SK-N-SH (cell line): ENCODE measurements around the gene UBE3D. TPM values are rescaled to one million over a fixed set of nuclear protein-coding genes. Genes with fewer than 3 reads are reported as not detected.
A peak's percentile ranks its signal among the peaks of the same experiment; 100 is the strongest.

Experiments used
- CTCF ChIA-PET: fragments of 300-600, 350-600 bp; formaldehyde crosslinking; extraction: SDS; loops from one replicate; lab custom pipeline; 2021; lab: Yijun Ruan, JAX
- POLR2A ChIA-PET: fragments of 350-600 bp; sonication (Branson Sonifier 250); formaldehyde crosslinking; extraction: SDS; loops from one replicate; lab custom pipeline; 2020; ENCODE audit warnings: antibody characterized with exemption, inconsistent platforms; lab: Yijun Ruan, JAX
- DNase-seq: peaks from one replicate; pipeline ENCODE4 v3.0.0; 2012
- H2AFZ ChIP-seq: fragments of 200-600 bp; sonication (generic); 2 replicates; pipeline ENCODE4 v1.8.1; 2016; ENCODE audit warnings: antibody characterized with exemption, mild to moderate bottlenecking, low read depth
- H3F3A ChIP-seq: fragments of 200-600 bp; sonication (generic); replicated peaks from 2 replicates; pipeline ENCODE3; 2016; ENCODE audit warnings: antibody characterized with exemption, mild to moderate bottlenecking; ENCODE audit not compliant: insufficient read depth
- H3K27ac ChIP-seq, 2 experiments: fragments of 200-500 bp in 1 of 2; fragments of 200-600 bp in 1 of 2; sonication (Bioruptor generic) in 1 of 2; sonication (generic), shearing (Covaris generic) in 1 of 2; 2 replicates each; pipeline versions ENCODE4 v1.5.1 to v1.6.1; 2014 to 2016; ENCODE audit warnings: low read depth in 2 of 2, inconsistent platforms in 1 of 2, low read length in 1 of 2, mild to moderate bottlenecking in 1 of 2, mixed read lengths in 1 of 2
- H3K27me3 ChIP-seq: fragments of 200-600 bp; sonication (generic), shearing (Covaris generic); 2 replicates; pipeline ENCODE4 v1.6.1; 2016; ENCODE audit warnings: mixed run types; ENCODE audit not compliant: insufficient read depth
- H3K36me3 ChIP-seq, 2 experiments: fragments of 200-500 bp in 1 of 2; fragments of 200-600 bp in 1 of 2; sonication (Bioruptor generic) in 1 of 2; sonication (generic) in 1 of 2; replicated peaks in 1 of 2; 2 replicates each; pipeline versions ENCODE3 to v1.5.1; 2014 to 2016; ENCODE audit warnings: low read length in 1 of 2, mild to moderate bottlenecking in 1 of 2; ENCODE audit not compliant: insufficient read depth in 2 of 2, control insufficient read depth in 1 of 2
- H3K4me1 ChIP-seq, 2 experiments: fragments of 200-500 bp in 1 of 2; fragments of 200-600 bp in 1 of 2; sonication (Bioruptor generic) in 1 of 2; sonication (generic), shearing (Covaris generic) in 1 of 2; 2 replicates each; pipeline versions ENCODE4 v1.5.1 to v1.6.1; 2014 to 2016; ENCODE audit warnings: low read depth in 1 of 2, low read length in 1 of 2, mixed run types in 1 of 2; ENCODE audit not compliant: insufficient read depth in 2 of 2, control insufficient read depth in 1 of 2
- H3K4me2 ChIP-seq: fragments of 200-600 bp; sonication (generic), shearing (Covaris generic); 2 replicates; pipeline ENCODE4 v1.6.1; 2017; ENCODE audit warnings: mixed run types
- H3K4me3 ChIP-seq, 2 experiments: fragments of 200-500 bp in 1 of 2; fragments of 200-600 bp in 1 of 2; sonication (Bioruptor generic) in 1 of 2; sonication (generic), shearing (Covaris generic) in 1 of 2; 2 replicates each; pipeline versions ENCODE4 v1.5.1 to v1.8.1; 2014 to 2016; ENCODE audit warnings: low read depth in 2 of 2, inconsistent platforms in 1 of 2, low read length in 1 of 2, mild to moderate bottlenecking in 1 of 2, mixed read lengths in 1 of 2, moderate library complexity in 1 of 2
- H3K79me2 ChIP-seq: fragments of 200-600 bp; sonication (generic); 2 replicates; pipeline ENCODE4 v1.8.1; 2017; ENCODE audit warnings: mild to moderate bottlenecking; ENCODE audit not compliant: insufficient read depth
- H3K9ac ChIP-seq: fragments of 200-600 bp; sonication (generic); 2 replicates; pipeline ENCODE4 v1.6.1; 2017; ENCODE audit warnings: mixed run types
- H3K9me2 ChIP-seq: fragments of 200-600 bp; sonication (generic); 2 replicates; pipeline ENCODE4 v1.6.1; 2017; ENCODE audit warnings: mixed run types
- H3K9me3 ChIP-seq: fragments of 200-600 bp; sonication (generic); 2 replicates; pipeline ENCODE4 v1.6.1; 2017; ENCODE audit warnings: mixed run types, mild to moderate bottlenecking, moderate library complexity
- H4K20me1 ChIP-seq: fragments of 200-600 bp; sonication (generic); 2 replicates; pipeline ENCODE4 v1.6.1; 2017; ENCODE audit warnings: mild to moderate bottlenecking, mixed run types; ENCODE audit not compliant: insufficient read depth
- EP300 ChIP-seq, 2 experiments: IDR thresholded peaks; 2 replicates each; pipeline versions ENCODE4 v1.4.0 to v1.6.1; 2012; ENCODE audit warnings: borderline replicate concordance in 1 of 2, low read depth in 1 of 2, low read length in 1 of 2
- EZH2phosphoT487 ChIP-seq: fragments of 200-600 bp; sonication (generic); IDR thresholded peaks from 2 replicates; pipeline ENCODE4 v1.6.1; 2017; ENCODE audit warnings: low read depth, mixed run types, mild to moderate bottlenecking, antibody characterized with exemption, moderate library complexity, borderline replicate concordance
- FOSL2 ChIP-seq: IDR thresholded peaks from 2 replicates; pipeline ENCODE4 v1.4.0; 2012; ENCODE audit warnings: low read depth, mild to moderate bottlenecking, moderate library complexity, borderline replicate concordance
- FOXM1 ChIP-seq: IDR thresholded peaks from 2 replicates; pipeline ENCODE4 v1.4.0; 2012; ENCODE audit warnings: low read depth, mild to moderate bottlenecking
- JUND ChIP-seq: IDR thresholded peaks from 2 replicates; pipeline ENCODE4 v1.4.0; 2012
- MEF2A ChIP-seq: IDR thresholded peaks from 2 replicates; pipeline ENCODE4 v1.4.0; 2012; ENCODE audit warnings: low read depth, borderline replicate concordance
- NRF1 ChIP-seq: IDR thresholded peaks from 2 replicates; pipeline ENCODE4 v1.6.1; 2012; ENCODE audit warnings: low read depth, mild to moderate bottlenecking, low read length
- RAD21 ChIP-seq: IDR thresholded peaks from 2 replicates; pipeline ENCODE4 v1.6.1; 2012; ENCODE audit warnings: mild to moderate bottlenecking, low read length
- TEAD4 ChIP-seq: IDR thresholded peaks from 2 replicates; pipeline ENCODE4 v1.4.0; 2012; ENCODE audit warnings: mild to moderate bottlenecking, borderline replicate concordance; ENCODE audit not compliant: insufficient read depth
- WGBS: methylation state at CpG from one replicate; pipeline ENCODE4 v1.1.6; 2017; ENCODE audit warnings: low lambda C conversion rate; 5-methylcytosine and 5-hydroxymethylcytosine counted together
- polyA plus RNA-seq, 3 experiments: library from polyadenylated mRNA; depleted of rRNA; stranded (reverse); fragments of >200 nt; gene quantifications; 2 replicates each; pipeline ENCODE4 v1.2.3, GENCODE V29; 2012
- TF ChIP-seq, protein P1 (sequence below): IDR thresholded peaks from 2 replicates; pipeline ENCODE4 v1.4.0; 2012; ENCODE audit warnings: low read depth, borderline replicate concordance
- TF ChIP-seq, protein P2 (sequence below): IDR thresholded peaks from 2 replicates; pipeline ENCODE4 v1.4.0; 2012; ENCODE audit warnings: low read depth, borderline replicate concordance

The UBE3D gene
- polyA plus RNA-seq, 1 of the 3 experiments (the other 2 are of a cell fraction) = 3.4 TPM

DNA sequence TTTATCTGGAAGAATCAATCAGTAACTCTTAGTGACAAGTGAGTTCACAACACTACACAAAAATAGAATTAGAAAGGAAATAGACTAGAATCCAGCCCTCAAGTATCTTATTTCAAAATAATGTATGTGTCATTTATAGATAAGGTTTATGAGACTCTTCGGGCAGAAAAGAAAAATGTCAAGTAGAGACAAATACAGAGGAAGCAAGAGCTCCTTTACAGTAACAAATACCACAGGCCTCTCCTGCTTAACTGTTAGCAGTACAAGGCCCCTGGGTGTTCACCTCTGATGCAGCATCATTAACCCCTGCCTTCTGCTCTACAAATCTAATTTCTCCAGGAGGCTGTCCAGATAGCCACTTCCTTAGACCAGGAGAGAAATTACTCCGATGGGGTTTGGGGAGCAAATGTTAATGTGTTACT is 76.7 kb downstream of the UBE3D start:
- Histone ChIP-seq H3K9me3 (no peaks in the 10 kb centered on the region), H3K4me3 (no peak overlapping the region), H3F3A (peaks cover 6% of the 10 kb centered on the region), H3K36me3 (peaks cover 0 to 5% of the 10 kb centered on the region in 2 experiments), H3K9ac (no peak overlapping the region), H3K27ac (peak overlapping the region; percentile 18 to 38; a peak in 3 of 4 replicates), H3K79me2 (no peaks in the 10 kb centered on the region), H2AFZ (peak overlapping the region; percentile 27), H3K4me2 (peak overlapping the region; percentile 35; the same call in 1 of the 2 replicates), H4K20me1 (no peaks in the 10 kb centered on the region), H3K9me2 (no peaks in the 10 kb centered on the region), H3K4me1 (peaks cover 3 to 15% of the 10 kb centered on the region in 2 experiments; a peak in 3 of 4 replicates), H3K27me3 (no peaks in the 10 kb centered on the region)
- 19% methylated on average over 2 of the region's 2 CpGs for WGBS
- DNase-seq = no peak
- CTCF ChIA-PET = no interaction called here
- POLR2A ChIA-PET = no interaction called here
- TF ChIP-seq, protein P1, sequence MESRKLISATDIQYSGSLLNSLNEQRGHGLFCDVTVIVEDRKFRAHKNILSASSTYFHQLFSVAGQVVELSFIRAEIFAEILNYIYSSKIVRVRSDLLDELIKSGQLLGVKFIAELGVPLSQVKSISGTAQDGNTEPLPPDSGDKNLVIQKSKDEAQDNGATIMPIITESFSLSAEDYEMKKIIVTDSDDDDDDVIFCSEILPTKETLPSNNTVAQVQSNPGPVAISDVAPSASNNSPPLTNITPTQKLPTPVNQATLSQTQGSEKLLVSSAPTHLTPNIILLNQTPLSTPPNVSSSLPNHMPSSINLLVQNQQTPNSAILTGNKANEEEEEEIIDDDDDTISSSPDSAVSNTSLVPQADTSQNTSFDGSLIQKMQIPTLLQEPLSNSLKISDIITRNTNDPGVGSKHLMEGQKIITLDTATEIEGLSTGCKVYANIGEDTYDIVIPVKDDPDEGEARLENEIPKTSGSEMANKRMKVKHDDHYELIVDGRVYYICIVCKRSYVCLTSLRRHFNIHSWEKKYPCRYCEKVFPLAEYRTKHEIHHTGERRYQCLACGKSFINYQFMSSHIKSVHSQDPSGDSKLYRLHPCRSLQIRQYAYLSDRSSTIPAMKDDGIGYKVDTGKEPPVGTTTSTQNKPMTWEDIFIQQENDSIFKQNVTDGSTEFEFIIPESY = no peak
- 0 out of 2 replicates have a peak, but pooled peaks have one; percentile 21 for TF ChIP-seq MEF2A

DNA sequence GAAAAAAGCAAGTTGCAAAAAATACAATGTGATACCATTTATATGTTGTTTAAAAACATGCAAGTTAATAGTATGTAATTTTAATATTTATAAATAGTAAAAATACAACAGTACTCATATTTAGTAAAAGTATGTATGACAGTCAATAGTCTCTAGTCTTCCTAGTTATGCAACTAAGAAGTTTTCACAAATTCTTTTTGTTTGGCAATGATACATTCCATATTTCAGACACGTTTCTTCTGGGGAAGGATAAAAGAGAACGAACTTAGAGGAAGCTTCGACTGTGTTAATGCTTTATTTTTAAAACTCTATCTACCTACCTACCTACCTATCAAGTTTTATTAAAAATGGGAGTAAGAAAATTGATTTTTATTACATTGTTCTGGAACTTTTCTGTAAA is 77.7 kb downstream of the UBE3D start:
- Histone ChIP-seq H3K4me2 (no peak overlapping the region), H3F3A (peaks cover 6% of the 10 kb centered on the region), H3K79me2 (no peaks in the 10 kb centered on the region), H3K27ac (no peak overlapping the region), H4K20me1 (no peaks in the 10 kb centered on the region), H3K9ac (no peak overlapping the region), H3K27me3 (no peaks in the 10 kb centered on the region), H3K36me3 (peaks cover 0 to 5% of the 10 kb centered on the region in 2 experiments), H2AFZ (no peak overlapping the region), H3K4me1 (peaks cover 3 to 15% of the 10 kb centered on the region in 2 experiments; a peak in 3 of 4 replicates), H3K9me2 (no peaks in the 10 kb centered on the region), H3K9me3 (no peaks in the 10 kb centered on the region), H3K4me3 (no peak overlapping the region)
- no peak for DNase-seq
- ChIA-PET POLR2A (no interaction called here), CTCF (no interaction called here)
- 94% methylated on average over 3 of the region's 3 CpGs for WGBS
- TF ChIP-seq NRF1 = no peak
- TF ChIP-seq FOSL2 = no peak
- no peak for TF ChIP-seq TEAD4
- TF ChIP-seq, protein P2, sequence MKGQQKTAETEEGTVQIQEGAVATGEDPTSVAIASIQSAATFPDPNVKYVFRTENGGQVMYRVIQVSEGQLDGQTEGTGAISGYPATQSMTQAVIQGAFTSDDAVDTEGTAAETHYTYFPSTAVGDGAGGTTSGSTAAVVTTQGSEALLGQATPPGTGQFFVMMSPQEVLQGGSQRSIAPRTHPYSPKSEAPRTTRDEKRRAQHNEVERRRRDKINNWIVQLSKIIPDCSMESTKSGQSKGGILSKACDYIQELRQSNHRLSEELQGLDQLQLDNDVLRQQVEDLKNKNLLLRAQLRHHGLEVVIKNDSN = no peak
- TF ChIP-seq EZH2phosphoT487 = no peak
- TF ChIP-seq RAD21 = no peak
- TF ChIP-seq JUND = no peak
- TF ChIP-seq FOXM1 = no peak
- TF ChIP-seq EP300 (IDR thresholded peaks at IDR 0.05; ENCODE audit: borderline replicate concordance in 1 of 2, low read depth in 1 of 2, low read length in 1 of 2) = no peak
